Suprapubic skin (tissue), 4 donors: Measurements from ENCODE around the gene LRFN4.

Experiments used
- POLR2A ChIP-seq, 2 donors: fragments of 450-650 bp; IDR thresholded peaks; one replicate each; pipeline ENCODE4 v1.6.1; 2017; ENCODE audit warnings: antibody characterized with exemption in 2 of 2, mild to moderate bottlenecking in 2 of 2, moderate library complexity in 2 of 2
- POLR2AphosphoS5 ChIP-seq, 3 donors: sonication (generic); formaldehyde crosslinking; IDR thresholded peaks; one replicate each; pipeline ENCODE4 v1.6.1; 2017; ENCODE audit warnings: antibody characterized with exemption in 3 of 3
- TF ChIP-seq, protein P1 (sequence below), 2 donors: fragments of 200-600 bp in 1 of 2; fragments of 450-650 bp in 1 of 2; sonication (generic) in 1 of 2; IDR thresholded peaks; one replicate each; pipeline ENCODE4 v1.5.1; 2016 to 2019; ENCODE audit warnings: antibody characterized with exemption in 2 of 2, mild to moderate bottlenecking in 1 of 2, moderate library complexity in 1 of 2

DNA sequence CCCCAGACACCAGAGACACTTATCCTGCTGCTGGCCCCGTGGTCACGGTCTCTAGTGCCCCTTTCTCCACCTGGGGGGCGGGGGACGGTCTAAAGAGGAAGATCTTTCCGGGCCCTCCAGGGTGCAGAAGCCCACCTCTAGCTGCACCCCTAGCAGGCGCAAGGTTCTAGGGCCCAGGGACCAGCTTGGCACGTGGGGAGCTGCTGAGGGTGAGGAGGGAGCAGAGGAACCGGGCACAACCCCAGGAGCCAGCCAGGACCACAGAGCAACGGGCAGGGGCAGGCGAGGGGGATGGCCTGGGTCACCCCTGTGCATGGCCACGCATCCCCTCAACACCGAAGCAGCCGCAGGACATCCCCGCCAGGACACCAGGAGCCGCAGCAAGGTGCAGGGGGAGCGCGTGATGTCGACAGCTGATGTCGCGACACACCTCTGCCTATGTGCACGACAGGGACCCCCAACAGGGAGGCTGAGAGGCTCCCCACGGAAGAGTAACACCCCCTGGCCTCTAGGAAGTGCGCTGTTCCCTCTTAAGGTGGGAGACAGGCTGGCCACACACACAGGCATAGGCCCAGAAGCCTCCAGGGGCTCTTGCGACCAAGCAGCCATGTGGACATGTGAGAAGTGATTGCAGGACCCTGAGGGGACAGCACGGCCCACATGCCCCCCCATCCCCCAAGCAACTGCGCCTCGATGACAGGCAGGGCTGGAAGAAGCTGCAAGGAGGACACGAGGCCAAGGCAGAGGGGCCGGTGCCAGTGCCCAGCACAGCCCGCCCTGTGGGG lies 5.1 kb downstream of the LRFN4 start:
- TF ChIP-seq, protein P1, sequence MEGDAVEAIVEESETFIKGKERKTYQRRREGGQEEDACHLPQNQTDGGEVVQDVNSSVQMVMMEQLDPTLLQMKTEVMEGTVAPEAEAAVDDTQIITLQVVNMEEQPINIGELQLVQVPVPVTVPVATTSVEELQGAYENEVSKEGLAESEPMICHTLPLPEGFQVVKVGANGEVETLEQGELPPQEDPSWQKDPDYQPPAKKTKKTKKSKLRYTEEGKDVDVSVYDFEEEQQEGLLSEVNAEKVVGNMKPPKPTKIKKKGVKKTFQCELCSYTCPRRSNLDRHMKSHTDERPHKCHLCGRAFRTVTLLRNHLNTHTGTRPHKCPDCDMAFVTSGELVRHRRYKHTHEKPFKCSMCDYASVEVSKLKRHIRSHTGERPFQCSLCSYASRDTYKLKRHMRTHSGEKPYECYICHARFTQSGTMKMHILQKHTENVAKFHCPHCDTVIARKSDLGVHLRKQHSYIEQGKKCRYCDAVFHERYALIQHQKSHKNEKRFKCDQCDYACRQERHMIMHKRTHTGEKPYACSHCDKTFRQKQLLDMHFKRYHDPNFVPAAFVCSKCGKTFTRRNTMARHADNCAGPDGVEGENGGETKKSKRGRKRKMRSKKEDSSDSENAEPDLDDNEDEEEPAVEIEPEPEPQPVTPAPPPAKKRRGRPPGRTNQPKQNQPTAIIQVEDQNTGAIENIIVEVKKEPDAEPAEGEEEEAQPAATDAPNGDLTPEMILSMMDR (IDR thresholded peaks at IDR 0.05): no peak
- no peak for TF ChIP-seq POLR2A (IDR thresholded peaks at IDR 0.05)
- no peak for TF ChIP-seq POLR2AphosphoS5 (IDR thresholded peaks at IDR 0.05)
